SJSA1 (cell line): ENCODE results near the gene MRPL53. TPM values are rescaled to one million over a fixed set of nuclear protein-coding genes. Genes with fewer than 3 reads are reported as not detected.
"Not testable (repeated sequence)": the region's sequence is repeated elsewhere in the genome, so short reads cannot be mapped to it uniquely, and the experiment has no call there.

Experiments used
- DNase-seq, 2 experiments: peaks; one replicate each; pipeline ENCODE4 v3.0.0-alpha.2; 2015 to 2020; ENCODE audit warnings: low spot score in 2 of 2, low read depth in 1 of 2
- H3K27ac ChIP-seq: fragments of 250-450 bp; sonication (Bioruptor Pico); 2 replicates; pipeline ENCODE4 v1.5.1; 2020; ENCODE audit warnings: mild to moderate bottlenecking, moderate library complexity
- H3K27me3 ChIP-seq: fragments of 250-450 bp; sonication (Bioruptor Pico); replicated peaks from 2 replicates; pipeline ENCODE4 v1.5.1; 2020; ENCODE audit warnings: mild to moderate bottlenecking, moderate library complexity
- H3K36me3 ChIP-seq: fragments of 250-450 bp; sonication (Bioruptor Pico); 2 replicates; pipeline ENCODE4 v1.5.1; 2020; ENCODE audit warnings: mild to moderate bottlenecking
- H3K4me1 ChIP-seq: fragments of 250-450 bp; sonication (Bioruptor Pico); replicated peaks from 2 replicates; pipeline ENCODE4 v1.6.1; 2021; ENCODE audit warnings: mild to moderate bottlenecking
- H3K4me3 ChIP-seq: fragments of 250-450 bp; sonication (Bioruptor Pico); 2 replicates; pipeline ENCODE4 v1.5.1; 2020; ENCODE audit warnings: mild to moderate bottlenecking
- H3K9me3 ChIP-seq: fragments of 250-450 bp; sonication (Bioruptor Pico); replicated peaks from 2 replicates; pipeline ENCODE4 v1.5.1; 2020; ENCODE audit warnings: mild to moderate bottlenecking
- total RNA-seq: library from RNA; depleted of rRNA; stranded (reverse); fragments of >200 nt; shearing (Covaris generic); gene quantifications from 2 replicates; pipeline ENCODE4 v1.2.3, GENCODE V29; 2014

MRPL53 gene
- total RNA-seq, 1 experiment from 2014 or later = 30.4 TPM

- H3K4me3 ChIP-seq = peak overlapping the region; percentile 53
- no peaks in the 10 kb centered on the region for H3K27me3 ChIP-seq
- peaks cover 37% of the 10 kb centered on the region for H3K36me3 ChIP-seq
These were observed 13.5 kb downstream of the MRPL53 start for GRCh38 chr2:74458938-74459363.

GRCh38 chr2:74458132-74458937 lies 14.1 kb downstream of the MRPL53 start, which contains the start of gene WBP1:
Gene WBP1, plus strand, starts transcription at chr2:74458438. Its CDS starts 165 bp downstream, at chr2:74458603.
- Histone ChIP-seq H3K9me3 (no peaks in the 10 kb centered on the region), H3K4me3 (peak within 1 kb of the TSS; percentile 53), H3K4me1 (peaks cover 16% of the 10 kb centered on the region), H3K27me3 (no peaks in the 10 kb centered on the region), H3K27ac (peak within 1 kb of the TSS; percentile 2; the same call in 1 of the 2 replicates), H3K36me3 (peaks cover 37% of the 10 kb centered on the region)
- DNase-seq = peak; percentile 99 to 100

More at GRCh38 chr2:74458938-74459363, 13.5 kb downstream of the MRPL53 start:
- Histone ChIP-seq H3K4me1 (peaks cover 16% of the 10 kb centered on the region), H3K9me3 (no peaks in the 10 kb centered on the region), H3K27ac (no peak overlapping the region)
- DNase-seq = no peak

- no peak for DNase-seq
- Histone ChIP-seq H3K27me3 (no peaks in the 10 kb centered on the region), H3K9me3 (no peaks in the 10 kb centered on the region), H3K36me3 (peaks cover 30% of the 10 kb centered on the region), H3K4me3 (peak overlapping the region; percentile 53), H3K27ac (peak overlapping the region; percentile 2; the same call in 1 of the 2 replicates), H3K4me1 (peaks cover 16% of the 10 kb centered on the region)
These were observed 14.8 kb downstream of the MRPL53 start for GRCh38 chr2:74457549-74458131.

GRCh38 chr2:74457129-74457548 lies 15.3 kb downstream of the MRPL53 start:
- no peak overlapping the region for H3K27ac ChIP-seq
- H3K4me3 ChIP-seq = peak overlapping the region; percentile 53
- peaks cover 25% of the 10 kb centered on the region for H3K36me3 ChIP-seq
- DNase-seq = no peak
- H3K27me3 ChIP-seq = no peaks in the 10 kb centered on the region
- no peaks in the 10 kb centered on the region for H3K9me3 ChIP-seq
- H3K4me1 ChIP-seq = peaks cover 16% of the 10 kb centered on the region

- Histone ChIP-seq H3K27ac (no peak within 1 kb of the TSS), H3K9me3 (no peaks in the 10 kb centered on the region), H3K4me1 (peaks cover 16% of the 10 kb centered on the region), H3K27me3 (no peaks in the 10 kb centered on the region), H3K36me3 (peaks cover 10% of the 10 kb centered on the region), H3K4me3 (peak within 1 kb of the TSS; percentile 47)
- peak; percentile 95 to 96 for DNase-seq
These were observed 17.6 kb downstream of the MRPL53 start, which contains the start of gene INO80B for GRCh38 chr2:74454654-74455511. Gene INO80B, plus strand, starts transcription at chr2:74455087. Its CDS starts 30 bp downstream, at chr2:74455117.

GRCh38 chr2:74450570-74451190 lies 21.8 kb downstream of the MRPL53 start:
- no peaks in the 10 kb centered on the region for H3K36me3 ChIP-seq
- no peak for DNase-seq
- no peak overlapping the region for H3K4me3 ChIP-seq
- peaks cover 8% of the 10 kb centered on the region for H3K4me1 ChIP-seq
- no peaks in the 10 kb centered on the region for H3K27me3 ChIP-seq
- H3K9me3 ChIP-seq = no peaks in the 10 kb centered on the region
- no peak overlapping the region for H3K27ac ChIP-seq

GRCh38 chr2:74448771-74449170 lies 23.7 kb downstream of the MRPL53 start:
- H3K27me3 ChIP-seq = no peaks in the 10 kb centered on the region
- no peaks in the 10 kb centered on the region for H3K9me3 ChIP-seq
- no peak overlapping the region for H3K27ac ChIP-seq
- DNase-seq = no peak
- peaks cover 9% of the 10 kb centered on the region for H3K4me1 ChIP-seq
- no peak overlapping the region for H3K4me3 ChIP-seq
- no peaks in the 10 kb centered on the region for H3K36me3 ChIP-seq

- Histone ChIP-seq H3K4me1 (peaks cover 10% of the 10 kb centered on the region), H3K36me3 (no peaks in the 10 kb centered on the region), H3K4me3 (no peak overlapping the region), H3K27ac (no peak overlapping the region), H3K27me3 (no peaks in the 10 kb centered on the region), H3K9me3 (no peaks in the 10 kb centered on the region)
- DNase-seq = no peak
These were observed 25.1 kb downstream of the MRPL53 start for GRCh38 chr2:74447230-74447999.

- Histone ChIP-seq H3K27ac (no peak overlapping the region), H3K27me3 (no peaks in the 10 kb centered on the region), H3K4me3 (no peak overlapping the region), H3K36me3 (no peaks in the 10 kb centered on the region), H3K9me3 (no peaks in the 10 kb centered on the region), H3K4me1 (peaks cover 21% of the 10 kb centered on the region)
- DNase-seq = no peak
These were observed 27.8 kb downstream of the MRPL53 start for GRCh38 chr2:74444498-74445318.

- not testable (repeated sequence) for H3K27me3 ChIP-seq, H3K4me3 ChIP-seq, H3K9me3 ChIP-seq, H3K27ac ChIP-seq, H3K36me3 ChIP-seq, DNase-seq
- H3K4me1 ChIP-seq = peaks cover 31% of the 10 kb centered on the region
These were observed 29.8 kb downstream of the MRPL53 start for GRCh38 chr2:74442483-74443297.

GRCh38 chr2:74441690-74442482 lies 30.6 kb downstream of the MRPL53 start, which contains the start of gene RTKN:
Gene RTKN, minus strand, starts transcription at chr2:74441937. Its CDS starts 121 bp downstream, at chr2:74441816.
- H3K27ac ChIP-seq = peak within 1 kb of the TSS; percentile 47
- peaks cover 35% of the 10 kb centered on the region for H3K4me1 ChIP-seq
- no peaks in the 10 kb centered on the region for H3K27me3 ChIP-seq
- H3K9me3 ChIP-seq = no peaks in the 10 kb centered on the region
- peak within 1 kb of the TSS; percentile 44 for H3K4me3 ChIP-seq
- no peak for DNase-seq
- H3K36me3 ChIP-seq = no peaks in the 10 kb centered on the region
